Ovary (tissue), 9 donors: Measurements from ENCODE around the gene RNF152. TPM values are rescaled to one million over a fixed set of nuclear protein-coding genes. Genes with fewer than 3 reads are reported as not detected.

ENCODE experiments used
- DNase-seq, 5 donors: peaks; one replicate each; pipeline ENCODE4 v3.0.0-alpha.2; 2019 to 2020
- H3K27ac ChIP-seq, 2 donors: fragments of 200-600 bp; one replicate each; pipeline versions ENCODE4 v1.5.1 to v1.8.0; 2019 to 2022
- H3K27me3 ChIP-seq: fragments of 200-600 bp; one replicate; pipeline ENCODE4 v1.8.0; 2022
- H3K36me3 ChIP-seq: fragments of 200-600 bp; sonication (generic); one replicate; pipeline ENCODE4 v1.5.1; 2019
- H3K4me1 ChIP-seq: one replicate; pipeline ENCODE4 v1.8.1; 2013; ENCODE audit warnings: mild to moderate bottlenecking, moderate library complexity; ENCODE audit not compliant: insufficient read depth
- H3K4me3 ChIP-seq: fragments of 200-600 bp; sonication (generic); one replicate; pipeline ENCODE4 v1.5.1; 2017
- H3K9me3 ChIP-seq, 2 donors: fragments of 200-600 bp in 1 of 2; sonication (generic) in 1 of 2; one replicate each; pipeline versions ENCODE4 v1.5.1 to v1.8.1; 2013 to 2019; ENCODE audit warnings: mild to moderate bottlenecking in 1 of 2, moderate library complexity in 1 of 2
- EP300 ChIP-seq: sonication (generic); formaldehyde crosslinking; IDR thresholded peaks from one replicate; pipeline ENCODE4 v1.6.1; 2017; ENCODE audit warnings: antibody characterized with exemption
- POLR2A ChIP-seq: fragments of 450-650 bp; IDR thresholded peaks from one replicate; pipeline ENCODE4 v1.6.1; 2017; ENCODE audit warnings: antibody characterized with exemption, mild to moderate bottlenecking, moderate library complexity
- WGBS, 3 donors: extraction: QIAGEN DNeasy Blood & Tissue Kit in 1 of 3; methylation state at CpG; one replicate each; pipeline versions ENCODE4 v1.1.5 to v1.1.7; 2013 to 2017; 5-methylcytosine and 5-hydroxymethylcytosine counted together
- intact Hi-C, 4 donors: fragments of 100-400 bp; cut with DNase I; formaldehyde crosslinking; loops; one replicate each; pipeline versions ENCODE4 v1.11.0 to v1.15.1; 2022 to 2023
- polyA plus RNA-seq, 2 donors: library from polyadenylated mRNA; stranded (reverse); fragments of 200-250 nt in 1 of 2; fragments of 350-450 nt in 1 of 2; fragmentation: Illumina TruSeq in 1 of 2; extraction: RNeasy Lipid Tissue Mini Kit (QIAGEN cat#74804) in 1 of 2; gene quantifications; one replicate each; pipeline ENCODE4 v1.2.3, GENCODE V29; 2013 to 2014
- total RNA-seq, 7 donors: library from RNA; depleted of rRNA in 2 of 7; stranded (reverse); fragments of >200 nt in 2 of 7; fragmentation: NEBNext Ultra II Directional in 3 of 7; extraction: Animal tissue kit (Norgen Biotek cat#: 25700) in 3 of 7; gene quantifications; one replicate each; pipeline versions ENCODE4 v1.1.0 to v1.2.4, GENCODE V29; 2016 to 2023
- TF ChIP-seq, protein P1 (sequence below), 3 donors: fragments of 450-650 bp in 2 of 3; fragments of 200-600 bp in 1 of 3; IDR thresholded peaks; one replicate each; pipeline versions ENCODE4 v1.5.1 to v1.8.0; 2016 to 2022; ENCODE audit warnings: antibody characterized with exemption in 3 of 3, mild to moderate bottlenecking in 1 of 3
- donor health status: DM: no; HTN: no; CAD: no; lungs with moderate emphysema.
- donor health status: DM: no; HTN: no; CAD: no.
- donor health status: Bipolar disorder and iron deficiency.
- donor health status: DM: yes; HTN: yes; CAD: no.
- donor health status: DM: no; HTN: no; CAD: no.
- donor health status: DM: yes; HTN: yes; CAD: no.

RNF152 gene
- total and polyA plus RNA-seq, 9 donors = 2.6 to 31.6 (median 7.2) TPM

GRCh38 chr18:61898640-61899101 is 5.9 kb upstream of the RNF152 start:
- H3K4me3 ChIP-seq = no peak overlapping the region
- TF ChIP-seq, protein P1, sequence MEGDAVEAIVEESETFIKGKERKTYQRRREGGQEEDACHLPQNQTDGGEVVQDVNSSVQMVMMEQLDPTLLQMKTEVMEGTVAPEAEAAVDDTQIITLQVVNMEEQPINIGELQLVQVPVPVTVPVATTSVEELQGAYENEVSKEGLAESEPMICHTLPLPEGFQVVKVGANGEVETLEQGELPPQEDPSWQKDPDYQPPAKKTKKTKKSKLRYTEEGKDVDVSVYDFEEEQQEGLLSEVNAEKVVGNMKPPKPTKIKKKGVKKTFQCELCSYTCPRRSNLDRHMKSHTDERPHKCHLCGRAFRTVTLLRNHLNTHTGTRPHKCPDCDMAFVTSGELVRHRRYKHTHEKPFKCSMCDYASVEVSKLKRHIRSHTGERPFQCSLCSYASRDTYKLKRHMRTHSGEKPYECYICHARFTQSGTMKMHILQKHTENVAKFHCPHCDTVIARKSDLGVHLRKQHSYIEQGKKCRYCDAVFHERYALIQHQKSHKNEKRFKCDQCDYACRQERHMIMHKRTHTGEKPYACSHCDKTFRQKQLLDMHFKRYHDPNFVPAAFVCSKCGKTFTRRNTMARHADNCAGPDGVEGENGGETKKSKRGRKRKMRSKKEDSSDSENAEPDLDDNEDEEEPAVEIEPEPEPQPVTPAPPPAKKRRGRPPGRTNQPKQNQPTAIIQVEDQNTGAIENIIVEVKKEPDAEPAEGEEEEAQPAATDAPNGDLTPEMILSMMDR (IDR thresholded peaks at IDR 0.05) = no peak
- TF ChIP-seq EP300 (no peak), POLR2A (no peak)
- DNase-seq = no peak
- H3K36me3 ChIP-seq = no peaks in the 10 kb centered on the region
- no peak overlapping the region for H3K27ac ChIP-seq
- 71 to 79% (median 78%) methylated on average over 5 of the region's 5 CpGs for WGBS, 3 donors
- H3K27me3 ChIP-seq = no peaks in the 10 kb centered on the region
- no peaks in the 10 kb centered on the region for H3K4me1 ChIP-seq
- H3K9me3 ChIP-seq = no peaks in the 10 kb centered on the region
- intact Hi-C loops = loop anchor here in 2 of 4 donors (10.0 kb wide), 4 partner anchors 66 to 264 kb away; no protein-coding TSS in a partner anchor

GRCh38 chr18:61896757-61897156 is 4.0 kb upstream of the RNF152 start:
- Histone ChIP-seq H3K27ac (no peak overlapping the region), H3K36me3 (no peaks in the 10 kb centered on the region), H3K9me3 (no peaks in the 10 kb centered on the region), H3K27me3 (no peaks in the 10 kb centered on the region), H3K4me3 (no peak overlapping the region), H3K4me1 (no peaks in the 10 kb centered on the region)
- no peak for TF ChIP-seq POLR2A
- TF ChIP-seq, protein P1 (IDR thresholded peaks at IDR 0.05) = no peak
- no peak for TF ChIP-seq EP300
- intact Hi-C loops = loop anchor here in 2 of 4 donors (10.0 kb wide), 4 partner anchors 68 to 262 kb away; no protein-coding TSS in a partner anchor
- WGBS, 3 donors = 30 to 57% (median 53%) methylated on average over 5 of the region's 5 CpGs
- peak in 1 of 5 donors; percentile 45 for DNase-seq

- H3K36me3 ChIP-seq = no peaks in the 10 kb centered on the region
- no peaks in the 10 kb centered on the region for H3K27me3 ChIP-seq
- no peaks in the 10 kb centered on the region for H3K4me1 ChIP-seq
- WGBS, 3 donors = 91 to 100% (median 98%) methylated on average over 1 of the region's 1 CpG
- no peak overlapping the region for H3K27ac ChIP-seq
- intact Hi-C loops = loop anchor here in 2 of 4 donors (10.0 kb wide), 4 partner anchors 69 to 261 kb away; no protein-coding TSS in a partner anchor
- H3K9me3 ChIP-seq = no peaks in the 10 kb centered on the region
- H3K4me3 ChIP-seq = no peak overlapping the region
- TF ChIP-seq, protein P1 (IDR thresholded peaks at IDR 0.05) = no peak
- TF ChIP-seq POLR2A (no peak), EP300 (no peak)
- DNase-seq = no peak
These were observed 3.3 kb upstream of the RNF152 start for GRCh38 chr18:61896118-61896517.

DNA sequence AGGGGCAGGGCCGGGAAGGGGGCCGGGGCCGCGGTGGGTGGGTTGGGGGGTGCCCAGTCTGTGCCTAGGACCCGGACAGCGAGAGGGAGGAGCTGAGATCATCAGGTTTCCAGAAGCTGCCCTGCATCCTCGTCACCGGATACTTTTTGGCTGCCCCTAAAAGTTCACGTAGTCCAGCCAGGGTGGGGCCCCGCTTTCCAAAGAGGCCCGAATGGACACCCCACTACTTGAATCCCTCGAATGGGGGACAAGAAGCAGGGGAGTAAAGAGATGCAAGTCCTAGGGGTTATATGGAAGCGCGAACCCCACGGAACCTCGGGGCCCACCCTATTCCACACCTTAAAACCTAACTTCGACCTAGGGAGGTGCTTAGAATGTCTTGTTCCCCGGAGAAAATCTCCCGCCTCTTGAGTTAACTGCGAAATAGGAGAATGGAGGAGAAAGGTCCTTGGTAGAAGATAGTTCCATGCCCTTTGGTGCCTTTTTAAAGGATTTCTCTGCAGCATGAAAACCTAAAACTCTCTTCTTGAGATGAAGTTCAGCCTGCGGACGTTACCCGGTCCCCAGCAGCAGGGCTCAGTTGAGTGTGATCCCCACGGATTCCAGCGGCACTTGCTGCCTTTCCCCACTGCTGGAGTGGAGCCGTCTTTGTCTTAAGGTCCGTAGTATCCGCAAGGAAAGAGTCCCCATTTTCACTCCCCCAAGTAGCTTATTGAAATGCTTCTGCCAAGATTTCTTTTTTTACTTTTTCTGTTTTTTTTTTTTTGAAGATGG is 2.1 kb upstream of the RNF152 start:
- TF ChIP-seq, protein P1 (IDR thresholded peaks at IDR 0.05) = no peak
- TF ChIP-seq POLR2A (no peak), EP300 (no peak)
- intact Hi-C loops = loop anchor here in 3 of 4 donors (2.0 to 10.0 kb wide), 7 partner anchors 70 to 313 kb away; no protein-coding TSS in a partner anchor
- H3K36me3 ChIP-seq = no peaks in the 10 kb centered on the region
- no peaks in the 10 kb centered on the region for H3K4me1 ChIP-seq
- peak in 1 of 5 donors; percentile 40 for DNase-seq
- WGBS, 3 donors = 17 to 23% (median 18%) methylated on average over 27 to 28 of the region's 28 CpGs
- no peaks in the 10 kb centered on the region for H3K9me3 ChIP-seq
- peak overlapping the region; percentile 56 to 66 for H3K27ac ChIP-seq
- H3K27me3 ChIP-seq = no peaks in the 10 kb centered on the region
- peak overlapping the region; percentile 96 for H3K4me3 ChIP-seq
